Endodermal cell (in vitro differentiated cells): ENCODE results near the gene NPC1L1. TPM values are rescaled to one million over a fixed set of nuclear protein-coding genes. Genes with fewer than 3 reads are reported as not detected.

Experiments
- DNase-seq: peaks from one replicate; pipeline ENCODE4 v3.0.0-alpha.2; 2017
- H3K27ac ChIP-seq: 2 replicates; pipeline ENCODE4 v1.5.1; 2013; ENCODE audit warnings: mild to moderate bottlenecking, low read depth, low read length, moderate library complexity
- H3K27me3 ChIP-seq: 2 replicates; pipeline ENCODE4 v1.6.1; 2013; ENCODE audit warnings: mild to moderate bottlenecking, low read length, moderate library complexity; ENCODE audit not compliant: insufficient read depth, control insufficient read depth, poor library complexity, severe bottlenecking
- H3K36me3 ChIP-seq: 2 replicates; pipeline ENCODE4 v1.7.0; 2013; ENCODE audit warnings: mild to moderate bottlenecking, low read length, moderate library complexity; ENCODE audit not compliant: control insufficient read depth, insufficient read depth
- H3K4me1 ChIP-seq: one replicate; pipeline ENCODE4 v1.7.0; 2013; ENCODE audit warnings: low read length; ENCODE audit not compliant: control insufficient read depth, insufficient read depth
- H3K4me3 ChIP-seq: 2 replicates; pipeline ENCODE4 v1.5.1; 2013; ENCODE audit warnings: mild to moderate bottlenecking, low read length, moderate library complexity
- H3K9ac ChIP-seq: 2 replicates; pipeline ENCODE4 v1.6.1; 2013; ENCODE audit warnings: mild to moderate bottlenecking, low read length, moderate library complexity; ENCODE audit not compliant: poor library complexity, severe bottlenecking; ENCODE audit errors: extremely low read depth
- H3K9me3 ChIP-seq: 2 replicates; pipeline ENCODE4 v1.6.1; 2013; ENCODE audit warnings: mild to moderate bottlenecking, low read length, moderate library complexity; ENCODE audit not compliant: control insufficient read depth
- H3K27ac Mint-ChIP-seq: 2 replicates; pipeline ENCODE4 v1.8.0; 2020; ENCODE audit warnings: mixed read lengths
- H3K27me3 Mint-ChIP-seq: 2 replicates; pipeline ENCODE4 v1.8.0; 2021; ENCODE audit warnings: mild to moderate bottlenecking, mixed read lengths; ENCODE audit not compliant: insufficient read depth
- H3K36me3 Mint-ChIP-seq: 2 replicates; pipeline ENCODE4 v1.8.0; 2020; ENCODE audit warnings: low read depth, mixed read lengths
- H3K4me1 Mint-ChIP-seq: 2 replicates; pipeline ENCODE4 v1.8.0; 2020; ENCODE audit warnings: mixed read lengths
- H3K4me3 Mint-ChIP-seq: 2 replicates; pipeline ENCODE4 v1.8.0; 2020; ENCODE audit warnings: mild to moderate bottlenecking, moderate library complexity, mixed read lengths
- H3K9me3 Mint-ChIP-seq: 2 replicates; pipeline ENCODE4 v1.8.0; 2020; ENCODE audit warnings: mild to moderate bottlenecking, mixed read lengths
- CTCF ChIP-seq: fragments of 200-600 bp; sonication (generic); conservative IDR thresholded peaks from 2 replicates; pipeline ENCODE4 v1.5.0; 2021; ENCODE audit warnings: antibody characterized with exemption, mild to moderate bottlenecking
- WGBS, 2 experiments: methylation state at CpG; one replicate each; pipeline versions ENCODE4 v1.1.5 to v1.1.7; 2013; ENCODE audit warnings: missing lambda C conversion rate in 2 of 2, mixed read lengths in 1 of 2; ENCODE audit not compliant: insufficient coverage in 1 of 2, insufficient read length in 1 of 2; 5-methylcytosine and 5-hydroxymethylcytosine counted together
- total RNA-seq, 2 donors: library from RNA; stranded (reverse); fragmentation: NEBNext Ultra II Directional in 1 of 2; extraction: Animal tissue kit (Norgen Biotek cat#: 25700) in 1 of 2; gene quantifications; 2 replicates in 1 of 2; 3 replicates in 1 of 2; pipeline ENCODE4 v1.2.1, GENCODE V29; 2021

NPC1L1 gene
- total RNA-seq, 2 donors from 2014 or later, result 2.7 to 3.1 TPM

GRCh38 chr7:44505595-44505994, 35.5 kb downstream of the NPC1L1 start:
- 88 to 100% methylated on average over 1 to 3 of the region's 3 CpGs for WGBS, 2 experiments
- Mint-ChIP-seq H3K27me3 (peaks cover 23% of the 10 kb centered on the region), H3K27ac (no peak overlapping the region), H3K36me3 (no peaks in the 10 kb centered on the region), H3K4me3 (no peak overlapping the region), H3K4me1 (no peaks in the 10 kb centered on the region), H3K9me3 (peaks cover 23% of the 10 kb centered on the region)
- TF ChIP-seq CTCF, result no peak
- no peak overlapping the region for H3K9ac ChIP-seq
- no peak overlapping the region for H3K4me3 ChIP-seq
- peaks cover 14% of the 10 kb centered on the region for H3K9me3 ChIP-seq
- no peaks in the 10 kb centered on the region for H3K4me1 ChIP-seq
- H3K27ac ChIP-seq, result no peak overlapping the region
- no peak for DNase-seq
- peaks cover 14% of the 10 kb centered on the region for H3K27me3 ChIP-seq
- H3K36me3 ChIP-seq, result no peaks in the 10 kb centered on the region

- H3K4me3 Mint-ChIP-seq, result no peak overlapping the region
- H3K36me3 Mint-ChIP-seq, result no peaks in the 10 kb centered on the region
- H3K4me1 Mint-ChIP-seq, result peaks cover 5% of the 10 kb centered on the region
- Histone ChIP-seq H3K36me3 (no peaks in the 10 kb centered on the region), H3K4me1 (no peaks in the 10 kb centered on the region), H3K4me3 (no peak overlapping the region), H3K27me3 (peaks cover 19% of the 10 kb centered on the region), H3K9me3 (no peaks in the 10 kb centered on the region), H3K9ac (no peak overlapping the region), H3K27ac (no peak overlapping the region)
- 75 to 80% methylated on average over 4 of the region's 4 CpGs for WGBS, 2 experiments
- no peak for TF ChIP-seq CTCF
- no peaks in the 10 kb centered on the region for H3K9me3 Mint-ChIP-seq
- DNase-seq, result no peak
- peaks cover 7% of the 10 kb centered on the region for H3K27me3 Mint-ChIP-seq
- H3K27ac Mint-ChIP-seq, result no peak overlapping the region
These were observed 42.7 kb downstream of the NPC1L1 start for GRCh38 chr7:44498230-44498954.

GRCh38 chr7:44497155-44498027, 43.7 kb downstream of the NPC1L1 start:
- no peaks in the 10 kb centered on the region for H3K9me3 Mint-ChIP-seq
- no peak overlapping the region for H3K4me3 Mint-ChIP-seq
- peaks cover 12% of the 10 kb centered on the region for H3K27me3 ChIP-seq
- no peaks in the 10 kb centered on the region for H3K36me3 ChIP-seq
- H3K27ac ChIP-seq, result no peak overlapping the region
- no peak overlapping the region for H3K27ac Mint-ChIP-seq
- no peaks in the 10 kb centered on the region for H3K36me3 Mint-ChIP-seq
- peaks cover 6% of the 10 kb centered on the region for H3K27me3 Mint-ChIP-seq
- DNase-seq, result no peak
- 92 to 100% methylated on average over 1 to 5 of the region's 5 CpGs for WGBS, 2 experiments
- TF ChIP-seq CTCF, result no peak
- no peak overlapping the region for H3K4me3 ChIP-seq
- no peaks in the 10 kb centered on the region for H3K4me1 ChIP-seq
- H3K9me3 ChIP-seq, result no peaks in the 10 kb centered on the region
- H3K9ac ChIP-seq, result no peak overlapping the region
- H3K4me1 Mint-ChIP-seq, result peaks cover 6% of the 10 kb centered on the region
